Islet precursor cell (in vitro differentiated cells): Measurements from ENCODE around the gene LRRC30.

Source experiments
- DNase-seq: peaks from one replicate; pipeline ENCODE4 v3.0.0-alpha.2; 2018

Gene LRRC30

GRCh38 chr18:7242926-7243325 is 12.0 kb downstream of the LRRC30 start:
- DNase-seq = no peak

GRCh38 chr18:7248877-7249276 is 18.0 kb downstream of the LRRC30 start:
- DNase-seq = no peak

GRCh38 chr18:7254163-7254562 is 23.3 kb downstream of the LRRC30 start:
- no peak for DNase-seq

- no peak for DNase-seq
Measured at GRCh38 chr18:7255054-7255453, 24.2 kb downstream of the LRRC30 start.

GRCh38 chr18:7255643-7256042 is 24.8 kb downstream of the LRRC30 start:
- DNase-seq = no peak

GRCh38 chr18:7256618-7257425 is 25.9 kb downstream of the LRRC30 start:
- DNase-seq = no peak

GRCh38 chr18:7257426-7257740 is 26.5 kb downstream of the LRRC30 start:
- no peak for DNase-seq

- DNase-seq = no peak
Measured at GRCh38 chr18:7259475-7259874, 28.6 kb downstream of the LRRC30 start.

GRCh38 chr18:7261199-7261598 is 30.3 kb downstream of the LRRC30 start:
- no peak for DNase-seq

GRCh38 chr18:7267973-7268372 is 37.1 kb downstream of the LRRC30 start:
- no peak for DNase-seq

GRCh38 chr18:7269942-7270341 is 39.1 kb downstream of the LRRC30 start:
- DNase-seq = no peak

GRCh38 chr18:7272311-7273049 is 41.6 kb downstream of the LRRC30 start:
- DNase-seq = peak; percentile 71

- DNase-seq = no peak
Measured at GRCh38 chr18:7273301-7273921, 42.5 kb downstream of the LRRC30 start.

- no peak for DNase-seq
Measured at GRCh38 chr18:7281579-7281978, 50.7 kb downstream of the LRRC30 start.
